ENCODE results near the gene MXD4.
A peak's percentile ranks its signal among the peaks of the same experiment; 100 is the strongest.

The MXD4 gene

GRCh38 chr4:2261853-2262144 lies at the start of gene MXD4:
MXD4 (minus strand) TSS chr4:2262109; CDS start chr4:2261980, 129 bp downstream.
- H3K9ac ChIP-seq (ENCODE audit: low read length): peak within 1 kb of the TSS; percentile 89
- no peak for DNase-seq
- peaks cover 25% of the 10 kb centered on the region for H3K4me1 ChIP-seq (ENCODE audit: low read length)
- H3K27ac ChIP-seq (ENCODE audit: low read length): peak within 1 kb of the TSS; percentile 62; the same call in 1 of the 2 replicates
- no peak for TF ChIP-seq EZH2phosphoT487 (IDR thresholded peaks at IDR 0.05; ENCODE audit: low read length)
- no peak for TF ChIP-seq CTCF (IDR thresholded peaks at IDR 0.05; ENCODE audit: low read length)
- TF ChIP-seq EZH2 (optimal IDR thresholded peaks at IDR 0.05; ENCODE audit: low read depth, low read length): no peak
- H3K4me2 ChIP-seq (ENCODE audit: low read depth, low read length): peak within 1 kb of the TSS; percentile 99
- no peaks in the 10 kb centered on the region for H3K9me3 ChIP-seq (replicated peaks; ENCODE audit: insufficient read depth, low read length)
- no peaks in the 10 kb centered on the region for H3K36me3 ChIP-seq (replicated peaks; ENCODE audit: insufficient read depth, low read length)
- no peaks in the 10 kb centered on the region for H3K27me3 ChIP-seq (replicated peaks; ENCODE audit: insufficient read depth, low read length)
- peak within 1 kb of the TSS; percentile 96 for H2AFZ ChIP-seq (ENCODE audit: low read length)
- H3K9me2 ChIP-seq (replicated peaks; ENCODE audit: insufficient read depth, low read length): no peaks in the 10 kb centered on the region
- peaks cover 17% of the 10 kb centered on the region for H3F3A ChIP-seq (ENCODE audit: insufficient read depth, low read length)
- peaks cover 23% of the 10 kb centered on the region for H3K79me2 ChIP-seq (ENCODE audit: low read length)
- no peaks in the 10 kb centered on the region for H4K20me1 ChIP-seq (ENCODE audit: insufficient read depth, low read length)
- H3K4me3 ChIP-seq (ENCODE audit: low read length): peak within 1 kb of the TSS; percentile 86

- Histone ChIP-seq H4K20me1 (ENCODE audit: insufficient read depth, low read length) (no peaks in the 10 kb centered on the region), H3K9me2 (replicated peaks; ENCODE audit: insufficient read depth, low read length) (no peaks in the 10 kb centered on the region), H3K27ac (ENCODE audit: low read length) (no peak overlapping the region), H2AFZ (ENCODE audit: low read length) (no peak overlapping the region), H3K27me3 (replicated peaks; ENCODE audit: insufficient read depth, low read length) (no peaks in the 10 kb centered on the region), H3K4me1 (ENCODE audit: low read length) (peaks cover 17% of the 10 kb centered on the region), H3K79me2 (ENCODE audit: low read length) (no peaks in the 10 kb centered on the region), H3K9ac (ENCODE audit: low read length) (no peak overlapping the region), H3K36me3 (replicated peaks; ENCODE audit: insufficient read depth, low read length) (no peaks in the 10 kb centered on the region), H3K9me3 (replicated peaks; ENCODE audit: insufficient read depth, low read length) (no peaks in the 10 kb centered on the region), H3F3A (ENCODE audit: insufficient read depth, low read length) (no peaks in the 10 kb centered on the region), H3K4me2 (ENCODE audit: low read depth, low read length) (no peak overlapping the region), H3K4me3 (ENCODE audit: low read length) (no peak overlapping the region)
- no peak for TF ChIP-seq CTCF (IDR thresholded peaks at IDR 0.05; ENCODE audit: low read length)
- no peak for TF ChIP-seq EZH2 (optimal IDR thresholded peaks at IDR 0.05; ENCODE audit: low read depth, low read length)
- TF ChIP-seq EZH2phosphoT487 (IDR thresholded peaks at IDR 0.05; ENCODE audit: low read length): no peak
- no peak for DNase-seq
Observed at GRCh38 chr4:2306773-2307410, 45.0 kb upstream of the MXD4 start.

GRCh38 chr4:2305766-2306501 lies 44.0 kb upstream of the MXD4 start:
- TF ChIP-seq CTCF (IDR thresholded peaks at IDR 0.05; ENCODE audit: low read length) (no peak), EZH2 (optimal IDR thresholded peaks at IDR 0.05; ENCODE audit: low read depth, low read length) (no peak), EZH2phosphoT487 (IDR thresholded peaks at IDR 0.05; ENCODE audit: low read length) (no peak)

More at GRCh38 chr4:2305766-2306501, 44.0 kb upstream of the MXD4 start:
- H3K9me2 ChIP-seq (replicated peaks; ENCODE audit: insufficient read depth, low read length): no peaks in the 10 kb centered on the region
- H3K9ac ChIP-seq (ENCODE audit: low read length): no peak overlapping the region
- no peaks in the 10 kb centered on the region for H3K36me3 ChIP-seq (replicated peaks; ENCODE audit: insufficient read depth, low read length)
- peaks cover 17% of the 10 kb centered on the region for H3K4me1 ChIP-seq (ENCODE audit: low read length)
- H3K27ac ChIP-seq (ENCODE audit: low read length): 0 out of 2 replicates have a peak overlapping the region, but pooled peaks have one; percentile 2
- no peaks in the 10 kb centered on the region for H3K79me2 ChIP-seq (ENCODE audit: low read length)
- no peaks in the 10 kb centered on the region for H3K9me3 ChIP-seq (replicated peaks; ENCODE audit: insufficient read depth, low read length)
- no peaks in the 10 kb centered on the region for H3K27me3 ChIP-seq (replicated peaks; ENCODE audit: insufficient read depth, low read length)
- no peak overlapping the region for H3K4me3 ChIP-seq (ENCODE audit: low read length)
- H4K20me1 ChIP-seq (ENCODE audit: insufficient read depth, low read length): no peaks in the 10 kb centered on the region
- no peak overlapping the region for H2AFZ ChIP-seq (ENCODE audit: low read length)
- H3F3A ChIP-seq (ENCODE audit: insufficient read depth, low read length): no peaks in the 10 kb centered on the region
- H3K4me2 ChIP-seq (ENCODE audit: low read depth, low read length): peak overlapping the region; percentile 36
- DNase-seq: peak; percentile 45

Measured in MM.1S (cell line).